Mesendoderm (in vitro differentiated cells): Measurements from ENCODE around the gene CABS1. TPM values are rescaled to one million over a fixed set of nuclear protein-coding genes. Genes with fewer than 3 reads are reported as not detected.

Experiments used
- DNase-seq: peaks from one replicate; pipeline ENCODE4 v3.0.0; 2013
- H2AK5ac ChIP-seq: 2 replicates; pipeline ENCODE4 v1.6.1; 2013; ENCODE audit warnings: low read length, inconsistent platforms
- H2BK120ac ChIP-seq: 2 replicates; pipeline ENCODE4 v1.6.1; 2013; ENCODE audit warnings: low read depth, mild to moderate bottlenecking, low read length, moderate library complexity, mixed read lengths
- H2BK15ac ChIP-seq: replicated peaks from 2 replicates; pipeline ENCODE4 v1.6.1; 2013; ENCODE audit warnings: low read depth, mild to moderate bottlenecking, moderate library complexity
- H2BK5ac ChIP-seq: 2 replicates; pipeline ENCODE4 v1.6.1; 2013; ENCODE audit warnings: low read length, inconsistent platforms
- H3K18ac ChIP-seq: 2 replicates; pipeline ENCODE4 v1.6.1; 2013; ENCODE audit warnings: mild to moderate bottlenecking, low read length, mixed read lengths
- H3K23ac ChIP-seq: one replicate; pipeline ENCODE4 v1.6.1; 2013; ENCODE audit warnings: low read length
- H3K27ac ChIP-seq: 2 replicates; pipeline ENCODE4 v1.5.1; 2013; ENCODE audit warnings: low read depth, mild to moderate bottlenecking, inconsistent platforms, low read length, moderate library complexity
- H3K27me3 ChIP-seq: 2 replicates; pipeline ENCODE4 v1.6.1; 2013; ENCODE audit warnings: low read length, control low read depth, mild to moderate bottlenecking, inconsistent platforms; ENCODE audit not compliant: insufficient read depth, poor library complexity
- H3K36me3 ChIP-seq: 2 replicates; pipeline ENCODE4 v1.6.1; 2013; ENCODE audit warnings: low read length, inconsistent platforms; ENCODE audit not compliant: control insufficient read depth, insufficient read depth
- H3K4ac ChIP-seq: one replicate; pipeline ENCODE4 v1.6.1; 2013; ENCODE audit warnings: low read depth, mild to moderate bottlenecking, low read length, moderate library complexity
- H3K4me1 ChIP-seq: 2 replicates; pipeline ENCODE4 v1.6.1; 2013; ENCODE audit warnings: low read depth, low read length, inconsistent platforms; ENCODE audit not compliant: control insufficient read depth
- H3K4me2 ChIP-seq: 2 replicates; pipeline ENCODE4 v1.6.1; 2013; ENCODE audit warnings: low read length
- H3K4me3 ChIP-seq: 2 replicates; pipeline ENCODE4 v1.5.1; 2013; ENCODE audit warnings: mild to moderate bottlenecking, low read length
- H3K56ac ChIP-seq: one replicate; pipeline ENCODE4 v1.6.1; 2013; ENCODE audit warnings: low read length
- H3K79me1 ChIP-seq: 2 replicates; pipeline ENCODE4 v1.6.1; 2013; ENCODE audit warnings: low read length, inconsistent platforms
- H3K79me2 ChIP-seq: 2 replicates; pipeline ENCODE4 v1.6.1; 2013; ENCODE audit warnings: mild to moderate bottlenecking, low read length; ENCODE audit not compliant: control insufficient read depth, insufficient read depth
- H3K9ac ChIP-seq: 2 replicates; pipeline ENCODE4 v1.6.1; 2013; ENCODE audit warnings: low read length, inconsistent platforms
- H4K5ac ChIP-seq: one replicate; pipeline ENCODE4 v1.6.1; 2013; ENCODE audit warnings: low read length
- H4K8ac ChIP-seq: one replicate; pipeline ENCODE4 v1.6.1; 2013; ENCODE audit warnings: low read depth, mild to moderate bottlenecking, control low read depth, low read length, moderate library complexity
- WGBS: extraction: QIAGEN DNeasy Blood & Tissue Kit; methylation state at CpG from one replicate; pipeline ENCODE4 v1.1.7; 2013; ENCODE audit warnings: low lambda C conversion rate, missing lambda C conversion rate; ENCODE audit not compliant: insufficient coverage; ENCODE audit errors: extremely low coverage; 5-methylcytosine and 5-hydroxymethylcytosine counted together
- polyA plus RNA-seq, 2 experiments: library from polyadenylated mRNA; stranded (reverse); fragments of 200-250 nt; gene quantifications; one replicate each; pipeline ENCODE4 v1.2.3, GENCODE V29; 2013

CABS1 gene
- polyA plus RNA-seq (2013, experiment 1 of 2): not detected
- 0.03 TPM for polyA plus RNA-seq (2013, experiment 2 of 2)

DNA sequence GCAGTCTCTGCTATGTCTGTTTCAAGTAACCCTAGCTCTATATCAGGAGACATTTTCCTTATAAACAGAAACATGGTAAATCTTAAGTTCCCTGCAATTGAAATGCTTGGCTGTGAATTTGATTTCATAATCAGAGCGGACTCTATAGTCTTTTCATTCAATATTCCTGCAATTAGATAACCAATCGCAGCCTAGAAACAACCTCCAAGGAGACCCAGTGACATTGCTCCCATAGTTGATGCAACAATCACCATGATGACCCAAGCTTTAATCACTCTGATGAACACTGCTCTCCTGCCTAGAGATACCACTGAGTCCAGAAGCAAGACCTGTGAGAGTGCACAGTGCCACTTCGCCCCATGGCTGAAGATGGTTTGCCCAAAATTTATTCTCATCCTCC is at the start of gene CABS1:
Gene CABS1, plus strand, starts transcription at position 301 of the 400 bp plus-strand sequence. Its CDS starts 59 bp downstream, at position 360.
- no peak for DNase-seq
- no peaks in the 10 kb centered on the region for H3K79me1 ChIP-seq
- H3K18ac ChIP-seq: no peak within 1 kb of the TSS
- H3K27me3 ChIP-seq: no peaks in the 10 kb centered on the region
- no peak within 1 kb of the TSS for H3K4me2 ChIP-seq
- H3K79me2 ChIP-seq: no peaks in the 10 kb centered on the region
- no peak within 1 kb of the TSS for H3K56ac ChIP-seq
- no peak within 1 kb of the TSS for H4K5ac ChIP-seq
- H2BK120ac ChIP-seq: no peak within 1 kb of the TSS
- no peak within 1 kb of the TSS for H4K8ac ChIP-seq
- H3K36me3 ChIP-seq: no peaks in the 10 kb centered on the region
- WGBS: no CpG with 5 or more reads among the region's 3 CpGs
- no peaks in the 10 kb centered on the region for H3K4me1 ChIP-seq
- H3K9ac ChIP-seq: no peak within 1 kb of the TSS
- H3K27ac ChIP-seq: no peak within 1 kb of the TSS
- no peak within 1 kb of the TSS for H2BK5ac ChIP-seq
- no peak within 1 kb of the TSS for H3K4ac ChIP-seq
- H3K23ac ChIP-seq: no peak within 1 kb of the TSS
- H2AK5ac ChIP-seq: no peak within 1 kb of the TSS
- H2BK15ac ChIP-seq: no peak within 1 kb of the TSS
- H3K4me3 ChIP-seq: no peak within 1 kb of the TSS

DNA sequence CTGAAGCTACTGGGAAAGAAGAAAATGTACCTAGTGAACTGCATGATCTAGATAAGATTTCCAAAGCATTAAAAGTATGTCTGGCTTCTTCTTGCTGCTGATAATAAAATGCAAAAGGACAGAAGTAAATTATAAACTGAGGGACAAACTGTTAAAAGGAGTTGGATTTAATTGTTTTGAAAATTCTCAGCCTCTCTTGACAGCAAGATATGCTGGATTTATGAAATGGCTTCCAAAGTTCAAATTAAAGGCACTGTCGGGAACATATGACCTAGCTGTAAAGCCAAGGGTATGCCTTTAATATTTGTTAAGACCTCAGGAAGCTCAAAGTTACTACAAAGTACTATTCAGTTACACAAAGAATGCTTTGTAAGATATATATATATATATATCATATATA is 46.1 kb upstream of the CABS1 start:
- H4K5ac ChIP-seq: no peak overlapping the region
- H4K8ac ChIP-seq: no peak overlapping the region
- no peak overlapping the region for H3K4ac ChIP-seq
- no peak overlapping the region for H3K27ac ChIP-seq
- no peak overlapping the region for H2AK5ac ChIP-seq
- no peak overlapping the region for H3K18ac ChIP-seq
- no peak overlapping the region for H3K23ac ChIP-seq
- no peak for DNase-seq
- no peaks in the 10 kb centered on the region for H3K4me1 ChIP-seq
- H2BK15ac ChIP-seq: no peak overlapping the region
- H3K79me2 ChIP-seq: no peaks in the 10 kb centered on the region
- WGBS: no CpG with 5 or more reads among the region's 1 CpG
- H3K36me3 ChIP-seq: no peaks in the 10 kb centered on the region
- H3K27me3 ChIP-seq: no peaks in the 10 kb centered on the region
- H3K9ac ChIP-seq: no peak overlapping the region
- H2BK120ac ChIP-seq: no peak overlapping the region
- no peak overlapping the region for H3K4me3 ChIP-seq
- H2BK5ac ChIP-seq: no peak overlapping the region
- H3K4me2 ChIP-seq: no peak overlapping the region
- H3K79me1 ChIP-seq: no peaks in the 10 kb centered on the region
- H3K56ac ChIP-seq: no peak overlapping the region

DNA sequence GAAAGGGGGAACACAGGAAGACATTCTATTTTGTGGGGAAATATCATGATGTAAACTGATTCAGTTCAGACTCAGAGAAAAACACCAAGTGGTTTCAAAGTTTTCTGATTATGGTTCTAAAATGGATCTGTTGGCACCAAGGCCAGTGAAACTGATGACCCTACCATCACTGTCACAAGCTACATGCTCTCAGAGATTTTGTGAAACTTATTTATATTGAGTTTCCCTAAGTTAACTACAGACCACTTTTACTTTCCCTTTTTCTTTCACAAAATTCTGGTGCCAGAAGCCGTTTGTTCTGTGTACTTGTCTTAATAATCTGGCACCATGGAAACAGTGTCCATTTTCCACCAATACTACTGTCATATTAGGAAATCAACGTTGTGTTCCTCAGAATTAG is 43.4 kb upstream of the CABS1 start:
- H3K27ac ChIP-seq: no peak overlapping the region
- H3K27me3 ChIP-seq: no peaks in the 10 kb centered on the region
- H3K36me3 ChIP-seq: no peaks in the 10 kb centered on the region
- H3K4ac ChIP-seq: no peak overlapping the region
- no peak overlapping the region for H4K5ac ChIP-seq
- H3K4me2 ChIP-seq: no peak overlapping the region
- no peak overlapping the region for H2AK5ac ChIP-seq
- no peak overlapping the region for H3K56ac ChIP-seq
- no peak overlapping the region for H3K23ac ChIP-seq
- no peaks in the 10 kb centered on the region for H3K4me1 ChIP-seq
- no peak overlapping the region for H3K9ac ChIP-seq
- H3K18ac ChIP-seq: no peak overlapping the region
- H2BK15ac ChIP-seq: no peak overlapping the region
- DNase-seq: no peak
- WGBS: no CpG with 5 or more reads among the region's 2 CpGs
- H3K79me1 ChIP-seq: no peaks in the 10 kb centered on the region
- no peaks in the 10 kb centered on the region for H3K79me2 ChIP-seq
- H2BK120ac ChIP-seq: no peak overlapping the region
- no peak overlapping the region for H2BK5ac ChIP-seq
- H4K8ac ChIP-seq: no peak overlapping the region
- H3K4me3 ChIP-seq: no peak overlapping the region

DNA sequence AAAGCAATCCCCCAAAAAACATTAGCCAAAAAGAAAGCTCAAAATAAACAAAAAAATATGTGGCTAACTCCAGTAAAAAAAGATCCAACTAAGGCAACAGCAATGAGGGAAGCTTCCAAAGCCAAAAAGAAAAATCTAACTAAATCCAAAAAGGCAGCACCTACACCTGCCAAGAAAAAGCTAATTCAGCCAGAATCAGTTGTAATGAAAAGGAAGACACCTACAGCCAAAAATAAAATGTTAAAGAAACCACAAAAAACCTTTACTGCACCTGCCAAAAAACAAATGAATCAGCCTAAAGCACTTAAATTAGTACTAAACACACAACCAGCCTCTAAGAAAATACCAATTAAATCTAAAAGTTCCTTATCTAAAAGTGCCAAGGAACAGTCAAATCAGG is 37.2 kb upstream of the CABS1 start:
- no peak overlapping the region for H3K56ac ChIP-seq
- H3K79me1 ChIP-seq: no peaks in the 10 kb centered on the region
- no peaks in the 10 kb centered on the region for H3K27me3 ChIP-seq
- H3K4me2 ChIP-seq: no peak overlapping the region
- H3K18ac ChIP-seq: no peak overlapping the region
- no peak overlapping the region for H3K27ac ChIP-seq
- H3K4me3 ChIP-seq: no peak overlapping the region
- no peaks in the 10 kb centered on the region for H3K79me2 ChIP-seq
- no peak overlapping the region for H3K23ac ChIP-seq
- H4K5ac ChIP-seq: no peak overlapping the region
- H2BK120ac ChIP-seq: no peak overlapping the region
- H2BK15ac ChIP-seq: no peak overlapping the region
- no peak overlapping the region for H2BK5ac ChIP-seq
- no peak overlapping the region for H3K4ac ChIP-seq
- H4K8ac ChIP-seq: no peak overlapping the region
- H3K9ac ChIP-seq: no peak overlapping the region
- H3K36me3 ChIP-seq: no peaks in the 10 kb centered on the region
- no peak for DNase-seq
- no peak overlapping the region for H2AK5ac ChIP-seq
- H3K4me1 ChIP-seq: no peaks in the 10 kb centered on the region

DNA sequence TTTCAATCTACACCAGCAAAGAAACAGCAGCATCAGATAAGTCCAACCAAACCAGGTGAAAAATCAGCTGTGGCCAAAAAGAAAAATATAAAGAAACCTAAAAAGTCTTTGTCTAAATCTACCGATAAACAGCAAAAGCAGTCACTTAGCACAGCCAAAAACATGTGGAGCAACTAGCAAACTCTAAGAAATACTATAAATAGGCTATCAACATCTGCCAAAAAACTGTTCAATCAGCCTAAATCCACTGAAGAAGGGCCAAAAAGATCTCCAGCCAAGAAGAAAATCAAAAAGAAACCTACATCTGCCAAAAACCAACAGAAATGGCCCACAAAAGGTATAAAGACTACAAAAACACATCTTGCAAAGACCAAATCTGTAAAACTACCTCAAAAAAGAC is 36.7 kb upstream of the CABS1 start:
- H3K23ac ChIP-seq: no peak overlapping the region
- H3K36me3 ChIP-seq: no peaks in the 10 kb centered on the region
- no peak overlapping the region for H3K4me2 ChIP-seq
- H3K27ac ChIP-seq: no peak overlapping the region
- H3K79me1 ChIP-seq: no peaks in the 10 kb centered on the region
- no peak overlapping the region for H3K56ac ChIP-seq
- DNase-seq: no peak
- H3K27me3 ChIP-seq: no peaks in the 10 kb centered on the region
- H2BK15ac ChIP-seq: no peak overlapping the region
- H3K18ac ChIP-seq: no peak overlapping the region
- H3K9ac ChIP-seq: no peak overlapping the region
- no peaks in the 10 kb centered on the region for H3K79me2 ChIP-seq
- H2AK5ac ChIP-seq: no peak overlapping the region
- no peak overlapping the region for H4K8ac ChIP-seq
- WGBS: no CpG with 5 or more reads among the region's 1 CpG
- H3K4me3 ChIP-seq: no peak overlapping the region
- no peak overlapping the region for H2BK5ac ChIP-seq
- no peaks in the 10 kb centered on the region for H3K4me1 ChIP-seq
- H2BK120ac ChIP-seq: no peak overlapping the region
- no peak overlapping the region for H4K5ac ChIP-seq
- H3K4ac ChIP-seq: no peak overlapping the region

DNA sequence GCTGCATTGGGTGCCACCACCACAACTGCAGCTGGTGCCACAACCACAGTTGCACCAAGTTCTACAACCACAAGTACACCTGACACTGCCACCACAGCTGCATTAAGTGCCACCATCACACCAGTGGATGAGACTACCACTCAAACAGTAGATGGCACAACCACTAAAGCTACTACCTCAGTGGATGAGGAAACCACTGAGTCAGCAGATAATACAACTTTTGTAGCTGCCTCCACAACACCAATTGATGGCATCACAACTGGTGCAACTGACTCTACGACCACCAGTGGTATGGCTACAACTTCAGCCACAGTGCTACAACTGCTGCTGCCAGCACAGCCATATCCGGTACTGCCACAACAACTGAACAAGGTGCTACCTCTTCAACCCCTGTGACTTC is 35.1 kb upstream of the CABS1 start:
- Histone ChIP-seq H3K4me1 (no peaks in the 10 kb centered on the region), H3K18ac (no peak overlapping the region), H3K4me3 (no peak overlapping the region), H2AK5ac (no peak overlapping the region), H3K36me3 (no peaks in the 10 kb centered on the region), H3K4ac (no peak overlapping the region), H3K56ac (no peak overlapping the region), H3K23ac (no peak overlapping the region), H2BK15ac (no peak overlapping the region), H4K5ac (no peak overlapping the region), H3K27ac (no peak overlapping the region), H2BK120ac (no peak overlapping the region), H3K79me1 (no peaks in the 10 kb centered on the region), H3K79me2 (no peaks in the 10 kb centered on the region), H2BK5ac (no peak overlapping the region), H3K27me3 (no peaks in the 10 kb centered on the region), H3K4me2 (no peak overlapping the region), H3K9ac (no peak overlapping the region), H4K8ac (no peak overlapping the region)
- WGBS: no CpG with 5 or more reads among the region's 2 CpGs
- no peak for DNase-seq
